Prostate gland (tissue), 2 donors: ENCODE results near the gene MCRIP2. TPM values are rescaled to one million over a fixed set of nuclear protein-coding genes. Genes with fewer than 3 reads are reported as not detected.

Source experiments
- DNase-seq: peaks from one replicate; pipeline ENCODE4 v3.0.0-alpha.2; 2019; ENCODE audit warnings: low spot score
- H3K27ac ChIP-seq, 2 donors: fragments of 200-600 bp; sonication (generic); 2 replicates each; pipeline ENCODE4 v1.5.1; 2017 to 2019
- H3K27me3 ChIP-seq: fragments of 200-600 bp; sonication (generic); replicated peaks from 2 replicates; pipeline ENCODE4 v1.5.1; 2019; ENCODE audit not compliant: insufficient read depth
- H3K36me3 ChIP-seq, 2 donors: fragments of 200-600 bp; sonication (generic); 1 replicate in 1 of 2; 2 replicates in 1 of 2; pipeline versions ENCODE4 v1.5.1 to v1.8.1; 2017 to 2019
- H3K4me1 ChIP-seq: fragments of 200-600 bp; sonication (generic); replicated peaks from 2 replicates; pipeline ENCODE4 v1.5.1; 2019
- H3K4me3 ChIP-seq, 2 donors: fragments of 200-600 bp; sonication (generic); 2 replicates each; pipeline ENCODE4 v1.5.1; 2017 to 2019
- H3K9me3 ChIP-seq: fragments of 200-600 bp; sonication (generic); 2 replicates; pipeline ENCODE4 v1.5.1; 2017
- CTCF ChIP-seq, 4 experiments: fragments of 200-600 bp in 2 of 4; fragments of 450-650 bp in 2 of 4; sonication (generic) in 2 of 4; IDR thresholded peaks; 1 replicate in 3 of 4; 2 replicates in 1 of 4; pipeline ENCODE4 v1.5.1; 2016 to 2019; ENCODE audit warnings: antibody characterized with exemption in 4 of 4, mild to moderate bottlenecking in 2 of 4, moderate library complexity in 2 of 4
- POLR2A ChIP-seq: fragments of 450-650 bp; IDR thresholded peaks from one replicate; pipeline ENCODE4 v1.6.1; 2016; ENCODE audit warnings: antibody characterized with exemption, mild to moderate bottlenecking
- POLR2AphosphoS5 ChIP-seq: sonication (generic); formaldehyde crosslinking; IDR thresholded peaks from one replicate; pipeline ENCODE4 v1.6.1; 2017; ENCODE audit warnings: antibody characterized with exemption
- WGBS: methylation state at CpG from one replicate; pipeline ENCODE4 v1.1.5; 2018; 5-methylcytosine and 5-hydroxymethylcytosine counted together
- intact Hi-C: fragments of 100-400 bp; cut with DNase I; formaldehyde crosslinking; loops from one replicate; pipeline ENCODE4 v1.14.2; 2022
- total RNA-seq, 2 donors: library from RNA; depleted of rRNA; stranded (reverse); fragments of >200 nt; gene quantifications; one replicate each; pipeline ENCODE4 v1.1.0, GENCODE V29; 2016

MCRIP2 gene
- total RNA-seq, 2 donors from 2014 or later, result 59.5 to 61.6 TPM

GRCh38 chr16:648781-649589 lies 7.4 kb downstream of the MCRIP2 start, which contains the start of gene WDR90:
WDR90 (plus strand) TSS chr16:649365; CDS start chr16:649417, 52 bp downstream.
- Histone ChIP-seq H3K9me3 (no peaks in the 10 kb centered on the region), H3K27ac (peak within 1 kb of the TSS; percentile 74 to 89), H3K4me1 (peaks cover 18% of the 10 kb centered on the region), H3K36me3 (no peaks in the 10 kb centered on the region), H3K27me3 (no peaks in the 10 kb centered on the region), H3K4me3 (peak within 1 kb of the TSS; percentile 52 to 77)
- intact Hi-C loops, result no loop called here
- TF ChIP-seq CTCF (IDR thresholded peaks at IDR 0.05), result peak in 1 of 4 experiments; percentile 28
- peak; percentile 89 for TF ChIP-seq POLR2AphosphoS5
- peak; percentile 43 for TF ChIP-seq POLR2A
- DNase-seq, result peak; percentile 91
- under 1% methylated on average over 69 of the region's 91 CpGs for WGBS

DNA sequence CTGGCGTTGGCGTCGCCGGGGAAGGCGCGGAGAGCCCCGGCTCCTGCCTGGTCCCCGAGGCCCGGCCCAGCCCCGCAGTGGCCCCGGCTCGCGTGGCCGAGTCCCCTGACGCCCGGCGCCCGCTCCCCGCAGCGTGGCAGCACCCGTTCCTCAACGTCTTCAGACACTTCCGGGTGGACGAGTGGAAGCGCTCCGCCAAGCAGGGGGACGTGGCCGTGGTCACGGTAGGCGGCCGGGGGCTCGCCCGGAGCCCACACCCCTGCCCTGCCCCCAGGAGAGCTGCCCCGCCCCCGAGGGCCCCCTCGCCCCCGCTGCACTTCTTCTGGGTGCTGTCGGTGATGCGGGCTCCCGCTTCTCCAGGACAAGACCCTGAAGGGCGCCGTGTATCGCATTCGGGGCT lies 8.0 kb downstream of the MCRIP2 start:
- intact Hi-C loops, result no loop called here

GRCh38 chr16:651844-652243 lies 10.2 kb downstream of the MCRIP2 start:
- no peak for DNase-seq
- 81% methylated on average over 16 of the region's 22 CpGs for WGBS
- no peak overlapping the region for H3K4me3 ChIP-seq
- H3K4me1 ChIP-seq, result peaks cover 18% of the 10 kb centered on the region
- TF ChIP-seq CTCF (IDR thresholded peaks at IDR 0.05) (no peak), POLR2AphosphoS5 (no peak), POLR2A (no peak)
- no peaks in the 10 kb centered on the region for H3K36me3 ChIP-seq
- no peaks in the 10 kb centered on the region for H3K9me3 ChIP-seq
- intact Hi-C loops, result no loop called here
- H3K27me3 ChIP-seq, result no peaks in the 10 kb centered on the region
- no peak overlapping the region for H3K27ac ChIP-seq

More for the DNA sequence above, 8.0 kb downstream of the MCRIP2 start:
- Histone ChIP-seq H3K27ac (peak overlapping the region in 1 of 2 donors; percentile 89), H3K9me3 (no peaks in the 10 kb centered on the region), H3K4me3 (peak overlapping the region; percentile 52 to 77), H3K4me1 (peaks cover 18% of the 10 kb centered on the region), H3K36me3 (no peaks in the 10 kb centered on the region), H3K27me3 (no peaks in the 10 kb centered on the region)
- 1% methylated on average over 17 of the region's 44 CpGs for WGBS
- DNase-seq, result no peak
- TF ChIP-seq CTCF (IDR thresholded peaks at IDR 0.05) (no peak), POLR2A (no peak)

- Histone ChIP-seq H3K4me1 (peaks cover 15% of the 10 kb centered on the region), H3K36me3 (no peaks in the 10 kb centered on the region), H3K27ac (no peak overlapping the region), H3K4me3 (no peak overlapping the region), H3K27me3 (no peaks in the 10 kb centered on the region), H3K9me3 (no peaks in the 10 kb centered on the region)
- intact Hi-C loops, result no loop called here
- TF ChIP-seq CTCF (IDR thresholded peaks at IDR 0.05), result no peak
- 72% methylated on average over 23 of the region's 28 CpGs for WGBS
- no peak for DNase-seq
Measured at GRCh38 chr16:652454-653305, 11.1 kb downstream of the MCRIP2 start.
